Activated B cell treated with CpG ODN at 0.5 μM for 24 hours (primary cell): ENCODE results near the gene ZMYND8. TPM values are rescaled to one million over a fixed set of nuclear protein-coding genes. Genes with fewer than 3 reads are reported as not detected.

Experiments used
- ATAC-seq: fragments of 200-7000 bp; cut with Tn5 transposase; one replicate; pipeline ENCODE4 v1.10.0; 2021; ENCODE audit warnings: low read depth, mild to moderate bottlenecking, moderate library complexity
- CTCF ChIA-PET: fragments of 350-600 bp; sonication (Branson Sonifier 250); formaldehyde crosslinking; loops from one replicate; lab custom pipeline; 2021; ENCODE audit warnings: antibody characterized with exemption; lab: Charles Lee
- POLR2A ChIA-PET: fragments of 350-600 bp; sonication (Branson Sonifier 250); formaldehyde crosslinking; loops from one replicate; lab custom pipeline; 2021; ENCODE audit warnings: antibody characterized with exemption; lab: Charles Lee
- DNase-seq: peaks from one replicate; pipeline ENCODE4 v3.0.0; 2022
- H3K27ac Mint-ChIP-seq: one replicate; pipeline ENCODE4 v1.8.0; 2020; ENCODE audit warnings: mixed read lengths
- H3K27me3 Mint-ChIP-seq: one replicate; pipeline ENCODE4 v1.8.0; 2021; ENCODE audit warnings: mixed read lengths
- H3K36me3 Mint-ChIP-seq: one replicate; pipeline ENCODE4 v1.8.0; 2021; ENCODE audit warnings: low read depth, mixed read lengths
- H3K4me1 Mint-ChIP-seq: one replicate; pipeline ENCODE4 v1.8.0; 2021; ENCODE audit warnings: mixed read lengths
- H3K4me3 Mint-ChIP-seq: one replicate; pipeline ENCODE4 v1.8.0; 2020; ENCODE audit warnings: mild to moderate bottlenecking, mixed read lengths
- H3K9me3 Mint-ChIP-seq: one replicate; pipeline ENCODE4 v1.8.0; 2020; ENCODE audit warnings: mixed read lengths
- intact Hi-C: fragments of 100-400 bp; cut with micrococcal nuclease; formaldehyde crosslinking; loops from one replicate; pipeline ENCODE4 v1.15.1; 2024
- total RNA-seq: library from RNA; stranded (reverse); gene quantifications from 2 replicates; pipeline ENCODE4 v1.2.3, GENCODE V29; 2022
- TF ChIP-seq, protein P1 (sequence below): fragments of 200-600 bp; IDR thresholded peaks from one replicate; pipeline ENCODE4 v1.8.0; 2022; ENCODE audit warnings: antibody characterized with exemption, mild to moderate bottlenecking

Gene ZMYND8
- total RNA-seq, 1 donor from 2014 or later = 42.6 TPM

DNA sequence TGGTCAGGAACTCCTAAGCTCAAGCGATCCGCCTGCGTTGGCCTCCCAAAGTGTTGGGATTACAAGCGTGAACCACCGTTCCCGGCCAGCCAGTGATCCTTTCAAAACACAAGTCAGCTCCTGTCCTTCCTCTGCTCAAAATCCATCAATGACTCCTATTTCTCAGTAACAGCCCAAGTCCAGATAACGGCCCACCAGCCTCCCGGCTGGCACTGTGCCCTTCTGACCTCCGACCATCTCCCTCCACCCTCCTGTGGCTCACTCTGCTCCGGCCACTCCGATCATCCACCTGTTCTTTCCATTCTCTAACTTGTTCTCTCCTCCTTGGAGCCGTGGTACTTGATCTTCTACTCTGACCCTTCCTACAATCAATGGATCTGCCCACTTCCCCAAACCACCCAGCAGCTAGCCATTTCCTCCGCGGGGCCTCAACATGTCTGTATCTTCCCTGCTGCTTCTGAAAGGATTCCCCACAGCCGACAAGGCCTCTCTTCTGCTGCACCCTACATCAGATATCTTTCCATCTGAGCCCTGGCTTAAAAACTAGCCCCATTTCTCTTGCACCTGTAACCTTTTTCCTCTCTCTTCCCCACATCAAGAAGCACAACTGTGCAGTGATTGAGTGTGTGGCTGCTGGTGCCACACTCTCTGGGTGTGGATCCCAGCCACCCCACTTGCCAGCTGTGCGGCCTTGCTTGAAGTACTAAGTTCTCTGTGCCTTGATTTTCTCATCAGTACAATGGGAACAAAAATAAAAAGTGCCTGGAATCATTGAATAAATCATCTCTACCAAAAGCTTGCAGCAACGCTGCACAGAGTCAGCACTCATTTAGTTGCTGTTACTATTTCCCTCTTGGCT, 6.1 kb upstream of the ZMYND8 start:
- Mint-ChIP-seq H3K9me3 (no peaks in the 10 kb centered on the region), H3K27ac (peak overlapping the region; percentile 20), H3K4me1 (peaks cover 45% of the 10 kb centered on the region), H3K36me3 (no peaks in the 10 kb centered on the region), H3K27me3 (no peaks in the 10 kb centered on the region), H3K4me3 (no peak overlapping the region)
- POLR2A ChIA-PET = interaction anchor here (0.6 to 2.0 kb wide), 4 partner anchors 10 to 227 kb away, joined by 3 to 7 read pairs (median 6); no protein-coding TSS in a partner anchor
- CTCF ChIA-PET = interaction anchor here (0.7 kb wide), 1 partner anchor 21 kb away, joined by 3 read pairs; no protein-coding TSS in a partner anchor
- intact Hi-C loops = no loop called here
- DNase-seq (no peak), ATAC-seq (no peak)
- TF ChIP-seq, protein P1, sequence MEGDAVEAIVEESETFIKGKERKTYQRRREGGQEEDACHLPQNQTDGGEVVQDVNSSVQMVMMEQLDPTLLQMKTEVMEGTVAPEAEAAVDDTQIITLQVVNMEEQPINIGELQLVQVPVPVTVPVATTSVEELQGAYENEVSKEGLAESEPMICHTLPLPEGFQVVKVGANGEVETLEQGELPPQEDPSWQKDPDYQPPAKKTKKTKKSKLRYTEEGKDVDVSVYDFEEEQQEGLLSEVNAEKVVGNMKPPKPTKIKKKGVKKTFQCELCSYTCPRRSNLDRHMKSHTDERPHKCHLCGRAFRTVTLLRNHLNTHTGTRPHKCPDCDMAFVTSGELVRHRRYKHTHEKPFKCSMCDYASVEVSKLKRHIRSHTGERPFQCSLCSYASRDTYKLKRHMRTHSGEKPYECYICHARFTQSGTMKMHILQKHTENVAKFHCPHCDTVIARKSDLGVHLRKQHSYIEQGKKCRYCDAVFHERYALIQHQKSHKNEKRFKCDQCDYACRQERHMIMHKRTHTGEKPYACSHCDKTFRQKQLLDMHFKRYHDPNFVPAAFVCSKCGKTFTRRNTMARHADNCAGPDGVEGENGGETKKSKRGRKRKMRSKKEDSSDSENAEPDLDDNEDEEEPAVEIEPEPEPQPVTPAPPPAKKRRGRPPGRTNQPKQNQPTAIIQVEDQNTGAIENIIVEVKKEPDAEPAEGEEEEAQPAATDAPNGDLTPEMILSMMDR = no peak

DNA sequence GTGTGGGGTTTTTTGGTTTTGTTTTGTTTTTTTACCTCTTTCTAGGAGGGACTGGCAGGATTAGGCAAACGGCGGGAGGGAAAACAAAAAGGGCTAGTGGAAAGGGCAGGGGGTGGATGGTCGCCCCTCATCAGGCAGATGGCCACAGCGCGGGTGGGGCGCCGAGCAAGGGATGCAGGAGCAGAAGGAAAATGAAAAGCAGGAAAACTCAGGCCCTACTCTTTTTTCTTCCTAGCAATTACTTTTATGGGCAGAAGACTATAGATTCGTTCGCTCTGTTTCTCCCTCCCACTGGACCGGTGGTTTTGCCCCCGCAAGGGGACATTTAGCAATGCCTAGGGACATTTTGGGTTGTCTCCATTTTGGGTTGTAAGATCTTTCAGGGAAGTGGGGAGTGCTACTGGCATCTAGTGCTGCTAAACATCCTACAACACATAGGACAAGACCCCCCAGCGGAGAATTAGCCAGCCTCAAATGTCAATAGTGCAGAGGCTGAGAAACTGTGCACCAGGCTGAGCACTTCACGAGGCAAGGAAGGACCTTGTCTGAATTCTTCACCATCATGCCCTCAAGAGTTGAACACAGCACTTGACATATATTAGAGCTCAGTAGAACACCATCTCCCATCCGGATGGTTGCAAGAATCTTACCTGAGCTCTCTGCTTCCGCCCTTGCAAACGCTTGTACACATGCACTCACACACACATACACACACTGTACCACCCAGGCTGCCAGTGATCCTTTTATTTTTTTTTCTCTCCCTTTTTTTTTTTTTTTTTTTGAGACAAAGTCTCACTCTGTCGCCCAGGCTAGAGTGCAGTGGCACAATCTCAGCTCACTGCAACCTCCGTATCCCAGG, 4.8 kb upstream of the ZMYND8 start:
- intact Hi-C loops = loop anchor here (2.0 kb wide), 1 partner anchor 24 kb away; no protein-coding TSS in a partner anchor
- POLR2A ChIA-PET = interaction anchor here (0.6 to 5.6 kb wide), 11 partner anchors 8 to 229 kb away, joined by 3 to 37 read pairs (median 5); no protein-coding TSS in a partner anchor
- CTCF ChIA-PET = interaction anchor here (1.0 to 11.0 kb wide), 3 partner anchors 22 to 99 kb away, joined by 3 to 84 read pairs (median 4); no protein-coding TSS in a partner anchor
- Mint-ChIP-seq H3K27ac (no peak overlapping the region), H3K4me3 (peak overlapping the region; percentile 68), H3K4me1 (peaks cover 56% of the 10 kb centered on the region), H3K27me3 (no peaks in the 10 kb centered on the region), H3K9me3 (no peaks in the 10 kb centered on the region), H3K36me3 (no peaks in the 10 kb centered on the region)
- TF ChIP-seq, protein P1 = no peak
- ATAC-seq (no peak), DNase-seq (no peak)

DNA sequence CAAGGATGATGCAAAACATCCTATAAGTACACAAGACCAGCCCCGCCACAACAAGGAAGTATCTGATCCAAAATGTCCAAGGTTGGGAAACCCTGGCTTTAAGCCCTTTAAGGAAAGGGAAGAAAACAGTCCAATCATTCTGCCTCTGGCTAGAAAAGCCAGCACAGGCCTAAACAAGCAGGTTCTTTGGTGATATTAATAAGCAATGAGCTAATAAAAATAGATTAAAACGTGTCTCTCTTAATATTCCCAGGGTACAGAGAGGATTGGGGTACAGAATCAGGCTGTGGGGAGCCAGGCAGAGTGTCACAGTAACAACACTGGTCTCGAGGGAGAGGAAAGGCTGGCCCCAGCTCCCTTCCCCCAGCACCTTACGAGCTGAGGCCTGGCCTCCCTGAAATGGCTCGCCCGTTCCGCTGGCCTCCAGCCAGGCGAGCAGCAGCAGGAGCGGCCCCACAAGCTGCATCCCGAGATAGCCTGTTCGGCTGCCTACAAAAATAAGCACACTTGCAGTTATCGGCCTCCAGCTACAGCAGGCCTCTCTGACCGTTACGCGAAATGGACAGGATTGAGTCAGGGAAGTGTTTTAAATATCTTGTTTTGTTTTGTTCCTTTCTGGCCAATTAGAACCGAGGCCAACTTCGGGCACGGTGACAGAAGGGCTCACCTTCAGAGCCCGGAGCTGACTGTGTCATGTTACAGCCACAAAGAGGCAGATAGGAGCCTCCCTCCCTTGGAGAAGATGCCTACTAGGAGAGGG, 4.0 kb upstream of the ZMYND8 start:
- no peaks in the 10 kb centered on the region for H3K9me3 Mint-ChIP-seq
- H3K27ac Mint-ChIP-seq = no peak overlapping the region
- no peaks in the 10 kb centered on the region for H3K36me3 Mint-ChIP-seq
- ATAC-seq (no peak), DNase-seq (peak; percentile 40)
- peaks cover 57% of the 10 kb centered on the region for H3K4me1 Mint-ChIP-seq
- intact Hi-C loops = loop anchor here (1.0 to 2.0 kb wide), 2 partner anchors 8 to 24 kb away; no protein-coding TSS in a partner anchor
- CTCF ChIA-PET = interaction anchor here (0.7 to 11.0 kb wide), 5 partner anchors 23 to 301 kb away, joined by 3 to 84 read pairs (median 4); no protein-coding TSS in a partner anchor
- TF ChIP-seq, protein P1 = no peak
- H3K4me3 Mint-ChIP-seq = peak overlapping the region; percentile 68
- POLR2A ChIA-PET = interaction anchor here (0.5 to 5.6 kb wide), 10 partner anchors 10 to 996 kb away, joined by 3 to 37 read pairs (median 4); no protein-coding TSS in a partner anchor
- no peaks in the 10 kb centered on the region for H3K27me3 Mint-ChIP-seq

DNA sequence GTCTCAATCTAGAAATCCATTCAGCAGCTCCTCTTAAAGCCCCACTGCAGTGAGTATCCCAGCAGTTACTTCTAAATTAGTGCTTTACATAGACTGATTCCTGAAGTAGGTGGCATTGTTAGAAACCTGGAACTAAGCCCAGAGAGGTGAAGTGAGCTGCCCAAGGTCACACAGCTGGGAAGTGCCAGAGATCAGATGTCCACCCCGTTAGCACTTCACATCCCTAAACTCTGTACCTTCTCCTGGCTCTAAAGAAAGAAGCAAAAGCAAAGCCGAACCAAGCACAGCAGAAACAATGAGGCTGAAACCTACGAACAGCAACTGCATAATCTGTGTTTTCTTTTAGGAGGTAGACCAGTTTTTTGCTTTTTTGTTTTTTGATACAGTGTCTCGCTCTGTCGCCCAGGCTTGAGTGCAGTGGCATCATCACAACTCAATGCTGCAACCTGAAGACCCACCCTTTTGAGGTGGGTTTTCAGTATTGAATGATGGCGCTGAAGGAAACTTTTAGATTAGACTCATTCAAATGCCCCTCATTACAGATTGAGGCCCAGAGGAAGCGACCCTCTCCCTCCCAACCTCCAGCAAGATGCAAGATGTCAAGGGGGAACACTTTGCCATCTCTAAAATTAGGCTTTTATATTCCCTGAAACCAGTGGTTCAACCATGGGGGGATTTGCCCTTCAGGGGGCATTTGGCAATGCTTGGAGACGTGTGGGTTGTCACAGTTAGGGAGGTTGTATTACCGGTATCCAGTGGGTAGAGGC, 3.2 kb upstream of the ZMYND8 start:
- ChIA-PET CTCF (interaction anchor here (1.0 to 11.0 kb wide), 3 partner anchors 24 to 261 kb away, joined by 5 to 84 read pairs (median 7); no protein-coding TSS in a partner anchor), POLR2A (interaction anchor here (0.5 to 5.6 kb wide), 11 partner anchors 9 to 996 kb away, joined by 3 to 37 read pairs (median 4); no protein-coding TSS in a partner anchor)
- intact Hi-C loops = loop anchor here (1.0 to 2.0 kb wide), 2 partner anchors 7 to 25 kb away; no protein-coding TSS in a partner anchor
- DNase-seq = no peak
- Mint-ChIP-seq H3K27me3 (no peaks in the 10 kb centered on the region), H3K4me1 (peaks cover 57% of the 10 kb centered on the region), H3K4me3 (peak overlapping the region; percentile 68), H3K9me3 (no peaks in the 10 kb centered on the region), H3K36me3 (no peaks in the 10 kb centered on the region), H3K27ac (no peak overlapping the region)
- TF ChIP-seq, protein P1 = no peak
- no peak for ATAC-seq
